Heart left ventricle (tissue), 16 donors: ENCODE results near the gene GP5. TPM values are rescaled to one million over a fixed set of nuclear protein-coding genes. Genes with fewer than 3 reads are reported as not detected.

Source experiments
- ATAC-seq, 4 donors: fragments of 200-7000 bp; cut with Tn5 transposase; one replicate each; pipeline ENCODE4 v1.9.1; 2020 to 2022; ENCODE audit warnings: moderate library complexity in 4 of 4, mild to moderate bottlenecking in 3 of 4, moderate number of reproducible peaks in 1 of 4
- DNase-seq, 5 donors: peaks; one replicate each; pipeline ENCODE4 v3.0.0-alpha.2; 2020
- H3K27ac ChIP-seq, 12 donors: fragments of 200-600 bp; sonication (generic) in 4 of 12; one replicate each; pipeline versions ENCODE4 v1.5.0 to v1.8.0; 2016 to 2022; ENCODE audit warnings: mild to moderate bottlenecking in 2 of 12
- H3K27me3 ChIP-seq, 9 donors: fragments of 200-600 bp; sonication (generic) in 2 of 9; one replicate each; pipeline versions ENCODE4 v1.5.1 to v1.8.0; 2016 to 2022; ENCODE audit warnings: mild to moderate bottlenecking in 3 of 9
- H3K36me3 ChIP-seq, 9 donors: fragments of 200-600 bp; sonication (generic) in 2 of 9; one replicate each; pipeline versions ENCODE4 v1.5.0 to v1.8.0; 2018 to 2022; ENCODE audit warnings: mild to moderate bottlenecking in 2 of 9
- H3K4me1 ChIP-seq, 12 donors: fragments of 200-600 bp; sonication (generic) in 4 of 12; one replicate each; pipeline versions ENCODE4 v1.5.0 to v1.8.0; 2016 to 2022; ENCODE audit warnings: mild to moderate bottlenecking in 3 of 12
- H3K4me3 ChIP-seq, 12 donors: fragments of 200-600 bp; sonication (generic) in 4 of 12; one replicate each; pipeline versions ENCODE4 v1.5.0 to v1.8.0; 2017 to 2022; ENCODE audit warnings: mild to moderate bottlenecking in 9 of 12, moderate library complexity in 4 of 12
- H3K9me3 ChIP-seq, 12 donors: fragments of 200-600 bp; sonication (generic) in 4 of 12; one replicate each; pipeline versions ENCODE4 v1.5.0 to v1.8.0; 2016 to 2022; ENCODE audit warnings: mild to moderate bottlenecking in 1 of 12
- CTCF ChIP-seq, 12 donors: fragments of 200-600 bp; sonication (generic) in 4 of 12; IDR thresholded peaks; one replicate each; pipeline versions ENCODE4 v1.5.0 to v1.8.0; 2018 to 2022; ENCODE audit warnings: antibody characterized with exemption in 12 of 12, mild to moderate bottlenecking in 5 of 12
- POLR2A ChIP-seq, 2 donors: fragments of 450-650 bp; IDR thresholded peaks; one replicate each; pipeline ENCODE4 v1.6.1; 2017; ENCODE audit warnings: antibody characterized with exemption in 2 of 2, mild to moderate bottlenecking in 2 of 2, moderate library complexity in 2 of 2
- WGBS, 4 donors: extraction: QIAGEN DNeasy Blood & Tissue Kit in 2 of 4; methylation state at CpG; one replicate each; pipeline versions ENCODE4 v1.1.5 to v1.1.7; 2013 to 2018; 5-methylcytosine and 5-hydroxymethylcytosine counted together
- intact Hi-C, 10 donors: fragments of 100-400 bp; cut with DNase I; formaldehyde crosslinking; loops; one replicate each; pipeline versions ENCODE4 v1.11.1 to v1.14.2; 2022
- polyA plus RNA-seq, 2 donors: library from polyadenylated mRNA; stranded (reverse); fragments of 200-250 nt; gene quantifications; one replicate each; pipeline ENCODE4 v1.2.3, GENCODE V29; 2013
- total RNA-seq, 9 donors: library from RNA; depleted of rRNA in 2 of 9; stranded (reverse); fragments of >200 nt in 2 of 9; fragmentation: NEBNext Ultra II Directional in 3 of 9; extraction: Animal tissue kit (Norgen Biotek cat#: 25700) in 3 of 9; gene quantifications; one replicate each; pipeline versions ENCODE4 v1.1.0 to v1.2.4, GENCODE V29; 2016 to 2023
- donor health status: ischemic (EF 13 %, LVEDD 7.1; RV severe dilation, severe dysfunction).
- donor health status: healthy with polysubstance abuse.
- donor health status: DM: no; HTN: yes; CAD: no.
- donor health status: DM: no; HTN: no; CAD: no.
- donor health status: ischemic (EF 25% LVEDD 6.9; RV normal size, moderate dysfunction).
- donor health status: ischemic (EF 25% LVEDD 5.7; RV mildly dilated, moderate dysfunction).
- donor health status: healthy.
- donor health status: DM: yes; HTN: yes; CAD: no.
- donor health status: ischemic (EF 35%, LVEDD 5.7; RV mildly dilated, moderate dysfunction).
- donor health status: nonischemic (EF 11% LVEDD 7.7; RV severe dilation, severe dysfunction).
- donor health status: DM: yes; HTN: yes; CAD: no.
- donor health status: PGD.
- donor health status: ischemic (EF 29% LVEDD 5.4; RV normal size, mild dysfunction).
- donor health status: nonischemic (EF 23%, LVEDD 6.1; RV moderate dilation, normal function).

Gene GP5
- total and polyA plus RNA-seq, 11 donors = 0.04 to 0.12 (median 0.09) TPM; not detected in 7

GRCh38 chr3:194365978-194366490 lies 33.0 kb downstream of the GP5 start:
- Histone ChIP-seq H3K9me3 (no peaks in the 10 kb centered on the region), H3K4me3 (no peak overlapping the region), H3K36me3 (no peaks in the 10 kb centered on the region), H3K27ac (no peak overlapping the region), H3K4me1 (peaks cover 0 to 24% (median 9%) of the 10 kb centered on the region in 12 donors), H3K27me3 (peaks cover 0 to 14% (median 0%) of the 10 kb centered on the region in 9 donors)
- ATAC-seq = no peak
- intact Hi-C loops = no loop called here
- no peak for TF ChIP-seq CTCF (IDR thresholded peaks at IDR 0.05)
- 81 to 94% (median 88%) methylated on average over 12 of the region's 12 CpGs for WGBS, 4 donors
- DNase-seq = no peak

- intact Hi-C loops = no loop called here
- no peak for ATAC-seq
- Histone ChIP-seq H3K4me1 (peaks cover 0 to 24% (median 9%) of the 10 kb centered on the region in 12 donors), H3K27me3 (peaks cover 0 to 11% (median 0%) of the 10 kb centered on the region in 9 donors), H3K9me3 (no peaks in the 10 kb centered on the region), H3K36me3 (no peaks in the 10 kb centered on the region), H3K4me3 (no peak overlapping the region), H3K27ac (no peak overlapping the region)
- TF ChIP-seq CTCF (IDR thresholded peaks at IDR 0.05) (no peak), POLR2A (IDR thresholded peaks at IDR 0.05) (no peak)
- 79 to 93% (median 92%) methylated on average over 4 to 6 of the region's 6 CpGs for WGBS, 4 donors
- no peak for DNase-seq
Observed at GRCh38 chr3:194365526-194365925, 33.5 kb downstream of the GP5 start.

GRCh38 chr3:194364652-194365434 lies 34.2 kb downstream of the GP5 start:
- Histone ChIP-seq H3K4me1 (peaks cover 0 to 24% (median 9%) of the 10 kb centered on the region in 12 donors), H3K27me3 (peaks cover 0 to 8% (median 0%) of the 10 kb centered on the region in 9 donors), H3K36me3 (no peaks in the 10 kb centered on the region), H3K4me3 (no peak overlapping the region), H3K9me3 (no peaks in the 10 kb centered on the region), H3K27ac (no peak overlapping the region)
- TF ChIP-seq CTCF (IDR thresholded peaks at IDR 0.05) = no peak
- no peak for TF ChIP-seq POLR2A (IDR thresholded peaks at IDR 0.05)
- peak in 2 of 5 donors; percentile 27 to 39 for DNase-seq
- peak; percentile 15 to 52 (median 32) for ATAC-seq
- 43 to 71% (median 65%) methylated on average over 16 to 20 of the region's 20 CpGs for WGBS, 4 donors
- intact Hi-C loops = no loop called here

GRCh38 chr3:194364314-194364651 lies 34.8 kb downstream of the GP5 start:
- Histone ChIP-seq H3K4me1 (peaks cover 0 to 20% (median 9%) of the 10 kb centered on the region in 12 donors), H3K4me3 (no peak overlapping the region), H3K9me3 (no peaks in the 10 kb centered on the region), H3K27ac (no peak overlapping the region), H3K36me3 (no peaks in the 10 kb centered on the region), H3K27me3 (peaks cover 0 to 5% (median 0%) of the 10 kb centered on the region in 9 donors)
- 56 to 80% (median 77%) methylated on average over 3 of the region's 3 CpGs for WGBS, 4 donors
- no peak for DNase-seq
- ATAC-seq = no peak
- TF ChIP-seq POLR2A (IDR thresholded peaks at IDR 0.05) (no peak), CTCF (IDR thresholded peaks at IDR 0.05) (no peak)
- intact Hi-C loops = no loop called here
